ENCODE results near the gene FHL2.
A peak's percentile ranks its signal among the peaks of the same experiment; 100 is the strongest.

The FHL2 gene

GRCh38 chr2:105371810-105372209 lies 27.0 kb downstream of the FHL2 start:
- Histone ChIP-seq H3K9me2 (replicated peaks; ENCODE audit: control insufficient read depth, low read length) (no peaks in the 10 kb centered on the region), H3K9me3 (ENCODE audit: control insufficient read depth, insufficient read depth, low read length) (no peaks in the 10 kb centered on the region), H3F3A (ENCODE audit: control insufficient read depth, insufficient read depth) (no peaks in the 10 kb centered on the region), H3K4me3 (ENCODE audit: low read length) (no peak overlapping the region), H3K4me1 (ENCODE audit: control insufficient read depth, low read length) (peaks cover 6% of the 10 kb centered on the region; the same call in 1 of the 2 replicates), H4K20me1 (ENCODE audit: control insufficient read depth, insufficient read depth, low read depth, low read length) (no peaks in the 10 kb centered on the region), H3K4me2 (ENCODE audit: low read length) (no peak overlapping the region), H3K27ac (ENCODE audit: low read depth, low read length) (no peak overlapping the region), H3K79me2 (ENCODE audit: control insufficient read depth, low read length) (no peaks in the 10 kb centered on the region), H3K36me3 (ENCODE audit: control insufficient read depth, low read length) (no peaks in the 10 kb centered on the region), H3K27me3 (ENCODE audit: control insufficient read depth, low read length) (peaks cover 3% of the 10 kb centered on the region; the same call in 1 of the 2 replicates)
- no peak for TF ChIP-seq EZH2phosphoT487 (IDR thresholded peaks at IDR 0.05; ENCODE audit: borderline replicate concordance, low read length)
- no peak for TF ChIP-seq CTCF (IDR thresholded peaks at IDR 0.05; ENCODE audit: low read depth, low read length, poor library complexity, severe bottlenecking)

GRCh38 chr2:105371156-105371555 lies 27.7 kb downstream of the FHL2 start:
- Histone ChIP-seq H3F3A (ENCODE audit: control insufficient read depth, insufficient read depth) (no peaks in the 10 kb centered on the region), H3K27me3 (ENCODE audit: control insufficient read depth, low read length) (peaks cover 3% of the 10 kb centered on the region; the same call in 1 of the 2 replicates), H3K4me2 (ENCODE audit: low read length) (no peak overlapping the region), H3K27ac (ENCODE audit: low read depth, low read length) (no peak overlapping the region), H4K20me1 (ENCODE audit: control insufficient read depth, insufficient read depth, low read depth, low read length) (no peaks in the 10 kb centered on the region), H3K9me3 (ENCODE audit: control insufficient read depth, insufficient read depth, low read length) (no peaks in the 10 kb centered on the region), H3K36me3 (ENCODE audit: control insufficient read depth, low read length) (no peaks in the 10 kb centered on the region), H3K4me3 (ENCODE audit: low read length) (no peak overlapping the region), H3K4me1 (ENCODE audit: control insufficient read depth, low read length) (peaks cover 6% of the 10 kb centered on the region; the same call in 1 of the 2 replicates), H3K9me2 (replicated peaks; ENCODE audit: control insufficient read depth, low read length) (no peaks in the 10 kb centered on the region), H3K79me2 (ENCODE audit: control insufficient read depth, low read length) (no peaks in the 10 kb centered on the region)
- TF ChIP-seq EZH2phosphoT487 (IDR thresholded peaks at IDR 0.05; ENCODE audit: borderline replicate concordance, low read length) (no peak), CTCF (IDR thresholded peaks at IDR 0.05; ENCODE audit: low read depth, low read length, poor library complexity, severe bottlenecking) (no peak)

DNA sequence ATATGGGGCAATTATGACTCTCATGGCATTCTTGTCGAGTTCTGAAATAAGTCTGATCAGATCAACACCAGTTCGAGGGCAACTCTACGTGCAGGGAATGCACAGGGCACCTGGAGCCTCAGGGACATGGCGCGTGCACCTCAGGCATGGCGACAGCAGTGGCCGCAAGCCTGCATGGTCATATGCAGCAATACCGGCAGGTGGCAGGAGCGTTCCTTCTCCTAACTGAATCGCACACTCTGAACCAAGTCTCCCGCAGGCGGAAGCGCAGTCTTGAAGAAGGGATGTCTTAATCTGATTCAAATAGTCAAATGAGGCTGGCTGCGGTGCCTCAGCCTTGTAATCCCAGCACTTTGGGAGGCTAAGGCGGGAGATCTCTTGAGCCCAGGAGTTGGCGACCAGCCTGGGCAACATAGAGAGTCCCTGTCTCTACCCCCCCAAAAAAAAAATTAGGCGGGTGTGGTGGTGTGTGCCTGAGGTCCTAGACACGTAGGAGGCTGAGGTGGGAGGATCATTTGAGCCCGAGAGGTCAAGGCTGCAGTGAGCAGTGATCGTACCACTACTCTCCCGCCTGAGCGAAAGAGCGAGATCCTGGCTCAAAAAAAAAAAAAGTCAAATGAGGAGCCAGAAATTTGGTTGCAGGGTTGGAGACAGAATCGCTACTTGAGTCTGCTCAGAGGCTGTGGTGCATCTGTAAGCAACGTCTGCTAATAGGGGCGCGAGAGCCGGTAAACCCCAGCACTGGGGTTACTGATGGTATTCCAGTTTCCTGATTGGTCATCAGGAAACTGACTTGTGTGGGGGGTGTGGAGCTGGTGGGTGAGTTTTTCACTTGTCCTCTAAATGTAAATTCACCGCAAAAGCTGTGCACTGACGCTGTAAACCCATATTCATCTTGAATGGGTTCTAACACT lies 28.8 kb downstream of the FHL2 start:
- no peak for TF ChIP-seq EZH2phosphoT487 (IDR thresholded peaks at IDR 0.05; ENCODE audit: borderline replicate concordance, low read length)
- TF ChIP-seq CTCF (IDR thresholded peaks at IDR 0.05; ENCODE audit: low read depth, low read length, poor library complexity, severe bottlenecking): peak; percentile 85
- no peaks in the 10 kb centered on the region for H3K36me3 ChIP-seq (ENCODE audit: control insufficient read depth, low read length)
- peaks cover 6% of the 10 kb centered on the region; the same call in 1 of the 2 replicates for H3K4me1 ChIP-seq (ENCODE audit: control insufficient read depth, low read length)
- peaks cover 3% of the 10 kb centered on the region; the same call in 1 of the 2 replicates for H3K27me3 ChIP-seq (ENCODE audit: control insufficient read depth, low read length)
- H3F3A ChIP-seq (ENCODE audit: control insufficient read depth, insufficient read depth): no peaks in the 10 kb centered on the region
- H3K4me2 ChIP-seq (ENCODE audit: low read length): peak overlapping the region; percentile 50
- H3K27ac ChIP-seq (ENCODE audit: low read depth, low read length): no peak overlapping the region
- no peaks in the 10 kb centered on the region for H3K9me2 ChIP-seq (replicated peaks; ENCODE audit: control insufficient read depth, low read length)
- H3K79me2 ChIP-seq (ENCODE audit: control insufficient read depth, low read length): no peaks in the 10 kb centered on the region
- peak overlapping the region; percentile 18; the same call in 1 of the 2 replicates for H3K4me3 ChIP-seq (ENCODE audit: low read length)
- H3K9me3 ChIP-seq (ENCODE audit: control insufficient read depth, insufficient read depth, low read length): no peaks in the 10 kb centered on the region
- H4K20me1 ChIP-seq (ENCODE audit: control insufficient read depth, insufficient read depth, low read depth, low read length): no peaks in the 10 kb centered on the region

All from DOHH2 (cell line).